NCI-H1930 (cell line): ENCODE data around the gene BGN.

Experiments
- DNase-seq, 2 experiments: peaks; one replicate each; lab custom pipeline; 2025; lab: John Stamatoyannopoulos, UW

BGN gene

GRCh38 chrX:153460826-153461225, 34.0 kb upstream of the BGN start:
- DNase-seq, result no peak

DNA sequence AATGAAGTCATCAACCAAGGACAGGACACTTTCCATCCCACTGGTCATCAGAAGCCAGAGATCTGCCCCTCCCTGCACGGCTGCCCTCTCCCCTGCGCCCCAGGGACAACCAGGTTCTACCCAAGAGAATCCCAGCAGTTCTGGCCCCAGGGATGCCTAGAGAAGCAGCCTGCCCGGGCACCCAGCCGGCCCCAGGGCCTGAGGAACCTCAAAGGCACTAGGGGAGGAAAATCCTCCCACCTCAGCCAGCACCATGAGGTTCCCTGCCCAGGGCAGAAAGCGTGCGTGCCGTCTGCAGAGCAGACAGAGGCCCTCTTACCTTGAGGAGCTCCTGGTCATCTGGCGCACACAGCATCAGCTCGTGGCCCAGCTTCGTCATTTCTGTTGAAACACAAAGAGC, 32.5 kb upstream of the BGN start:
- DNase-seq, result no peak

DNA sequence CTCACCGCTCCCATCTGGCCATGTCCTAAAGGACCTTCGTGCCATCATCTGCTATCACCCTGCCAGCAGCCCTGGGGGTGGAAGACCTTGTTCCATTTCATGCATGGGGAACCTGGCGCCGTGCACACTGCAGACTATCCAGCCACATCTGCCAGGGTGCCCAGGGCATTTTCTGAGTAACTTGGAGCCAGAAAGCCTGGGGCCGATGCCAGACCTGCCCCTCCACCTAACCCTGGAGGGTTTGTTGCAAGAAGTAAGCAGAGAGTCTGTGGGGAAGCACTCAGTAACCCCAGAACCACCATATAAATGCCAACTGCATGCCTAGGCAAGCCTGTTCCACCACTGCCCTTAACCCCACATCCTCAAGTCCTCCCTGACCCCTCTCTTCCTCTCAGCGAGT, 31.7 kb upstream of the BGN start:
- no peak for DNase-seq

GRCh38 chrX:153463556-153463955, 31.2 kb upstream of the BGN start:
- no peak for DNase-seq

- no peak for DNase-seq
Measured at GRCh38 chrX:153464116-153464515, 30.7 kb upstream of the BGN start.

DNA sequence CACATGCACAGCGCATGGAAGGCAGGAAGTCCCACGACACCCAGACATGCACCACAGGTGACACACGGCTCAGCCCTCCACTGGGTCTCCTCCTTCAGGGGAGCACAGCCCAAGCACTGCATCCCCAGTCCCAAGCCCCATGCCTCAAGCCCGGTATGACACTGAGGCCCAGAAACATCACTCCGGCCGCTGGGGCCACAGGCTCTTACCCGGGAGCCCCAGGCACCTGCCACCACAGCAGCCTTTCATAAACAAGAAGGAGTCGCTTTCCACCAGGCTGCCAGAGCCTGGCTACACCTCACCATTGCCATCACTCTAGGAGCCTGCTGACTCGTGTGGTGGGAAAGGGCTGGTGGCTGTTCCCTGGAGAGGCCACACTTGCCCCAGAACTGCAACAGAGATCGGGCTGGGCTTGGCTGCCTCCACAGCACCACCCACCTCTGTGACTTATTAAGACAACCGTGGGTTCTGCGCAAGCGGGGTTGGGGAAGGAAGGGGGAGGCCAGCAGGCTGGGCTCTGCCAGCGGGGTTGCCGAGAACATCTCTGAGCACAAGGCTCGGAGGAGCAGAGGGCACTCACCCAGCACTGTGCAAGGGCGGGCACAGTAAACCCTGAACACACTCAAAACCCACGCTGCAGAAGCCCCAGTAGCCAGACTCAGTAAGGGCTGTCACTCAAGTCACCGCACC, 28.9 kb upstream of the BGN start:
- no peak for DNase-seq

GRCh38 chrX:153468008-153468580, 26.7 kb upstream of the BGN start:
- DNase-seq, result no peak

- DNase-seq, result no peak
Measured at GRCh38 chrX:153469811-153470410, 24.9 kb upstream of the BGN start.

DNA sequence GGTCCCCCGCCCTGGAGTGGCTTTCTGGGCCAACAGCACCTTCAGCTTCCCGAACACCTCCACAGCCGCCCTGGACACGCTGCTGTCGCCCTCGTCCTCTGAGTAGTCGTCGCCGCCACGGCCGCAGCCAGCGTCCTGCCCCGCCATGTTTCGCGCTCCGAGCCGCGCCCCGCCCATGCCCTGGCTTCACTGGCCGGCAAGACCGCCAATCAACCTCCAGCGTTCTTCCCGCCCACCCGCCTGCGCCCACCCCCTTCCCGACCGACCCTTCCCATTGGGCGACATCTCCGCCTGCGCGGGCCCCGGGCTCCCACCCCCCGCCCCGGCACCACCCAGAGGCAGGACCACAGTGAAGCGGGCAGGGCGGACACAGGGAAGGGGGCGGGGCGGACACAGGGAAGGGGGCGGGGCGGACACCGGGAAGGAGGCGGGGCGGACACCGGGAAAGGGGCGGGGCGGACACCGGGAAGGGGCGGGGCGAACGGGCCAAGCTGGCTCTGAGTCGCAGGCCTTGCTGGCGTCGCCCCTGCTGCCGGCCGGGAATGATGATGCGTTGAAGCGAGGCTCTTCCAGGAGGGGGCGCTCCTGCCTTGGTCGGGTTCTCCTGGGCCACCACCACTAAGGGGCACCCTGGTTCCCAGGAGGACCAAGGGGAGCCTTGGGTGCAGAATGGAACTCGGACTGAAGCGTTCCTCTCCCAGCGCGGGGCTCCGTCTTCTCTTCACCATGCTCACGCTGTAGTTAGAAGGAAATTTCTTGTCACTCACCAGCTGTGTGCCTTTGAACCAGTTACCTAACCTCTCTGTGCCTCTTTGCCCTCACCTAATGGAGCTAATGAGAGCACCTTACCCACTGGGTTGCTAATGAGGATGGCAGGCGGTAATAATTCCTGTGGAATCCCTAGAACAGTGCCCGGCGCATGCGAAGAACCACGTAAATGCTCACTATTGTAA, 24.1 kb upstream of the BGN start, which contains the start of gene HAUS7:
Gene HAUS7 (minus strand): TSS at position 166 of the 953 bp plus-strand sequence. CDS start 19 bp downstream, at position 147.
- DNase-seq, result peak; percentile 85 to 86

GRCh38 chrX:153471663-153472280, 23.0 kb upstream of the BGN start:
- DNase-seq, result no peak

GRCh38 chrX:153473126-153473525, 21.7 kb upstream of the BGN start:
- no peak for DNase-seq

DNA sequence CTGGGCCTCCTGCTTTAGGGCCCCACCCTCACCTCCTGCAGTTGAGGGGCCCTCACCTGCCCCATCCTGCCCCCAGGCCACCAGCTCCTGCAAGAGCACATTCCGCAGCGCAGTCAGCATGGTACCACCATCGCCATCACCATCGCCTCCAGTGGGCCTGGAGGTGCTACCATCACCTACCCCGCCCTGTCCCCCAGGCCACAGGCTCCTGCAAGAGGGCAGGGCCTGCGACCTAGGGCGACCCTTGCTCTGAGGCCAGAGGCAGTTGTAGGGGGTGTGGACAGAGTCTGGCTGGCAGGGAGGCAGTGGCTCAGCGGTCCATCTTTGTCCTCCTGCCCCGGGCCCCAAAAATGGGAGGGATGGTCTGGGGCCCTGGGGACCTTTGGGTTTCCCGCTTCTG, 20.5 kb upstream of the BGN start:
- no peak for DNase-seq

DNA sequence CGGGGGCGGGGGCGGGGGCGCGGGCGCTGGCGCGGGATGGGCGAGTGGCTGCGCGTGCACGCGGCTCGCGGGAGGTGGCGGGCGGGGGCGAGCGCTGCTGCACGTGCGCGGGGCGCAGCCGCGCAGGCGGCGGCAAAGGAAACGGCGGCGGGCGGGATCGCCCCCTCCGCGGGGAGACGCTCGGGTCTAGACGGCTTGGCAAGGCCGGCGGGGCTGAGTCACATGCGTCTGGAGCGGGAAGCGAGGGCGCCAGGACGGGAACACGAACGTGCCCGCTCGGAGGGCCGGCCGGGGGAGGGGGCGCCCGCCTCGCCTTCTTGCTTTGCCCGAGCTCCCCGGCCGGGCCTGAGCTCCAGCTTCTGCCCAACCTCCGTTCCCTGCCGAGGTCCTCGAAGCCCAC, 20.1 kb upstream of the BGN start:
- peak in 1 of 2 experiments; percentile 11 for DNase-seq

- DNase-seq, result no peak
Measured at GRCh38 chrX:153475271-153475670, 19.5 kb upstream of the BGN start.

DNA sequence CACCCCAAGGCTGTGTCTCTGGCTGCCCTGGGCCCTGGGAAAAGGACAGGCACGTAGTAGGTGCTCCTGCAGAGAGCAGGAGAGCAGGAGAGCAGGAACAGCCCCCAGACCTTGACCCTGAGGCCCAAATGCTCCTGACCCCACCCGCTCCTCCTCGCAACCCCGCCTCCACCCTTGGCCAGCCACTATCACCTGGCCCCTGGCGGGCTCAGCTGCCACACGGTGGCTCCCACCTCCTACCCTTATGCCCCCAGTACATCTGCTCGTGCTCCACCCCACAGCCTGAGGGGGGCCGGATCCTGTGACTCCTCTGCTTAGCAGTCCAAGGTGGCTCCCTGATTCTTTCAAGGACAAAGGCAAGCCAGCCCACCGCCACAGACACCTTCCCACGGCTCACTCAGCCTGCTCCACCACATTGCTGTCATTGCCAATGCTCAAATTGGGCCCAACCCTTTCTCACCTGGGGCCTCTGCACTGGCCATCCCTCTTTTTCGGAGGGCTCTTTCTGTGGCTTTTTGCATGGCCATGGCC, 19.0 kb upstream of the BGN start:
- DNase-seq, result no peak

- DNase-seq, result no peak
Measured at GRCh38 chrX:153476666-153477363, 18.0 kb upstream of the BGN start.

- no peak for DNase-seq
Measured at GRCh38 chrX:153477364-153477857, 17.4 kb upstream of the BGN start.

DNA sequence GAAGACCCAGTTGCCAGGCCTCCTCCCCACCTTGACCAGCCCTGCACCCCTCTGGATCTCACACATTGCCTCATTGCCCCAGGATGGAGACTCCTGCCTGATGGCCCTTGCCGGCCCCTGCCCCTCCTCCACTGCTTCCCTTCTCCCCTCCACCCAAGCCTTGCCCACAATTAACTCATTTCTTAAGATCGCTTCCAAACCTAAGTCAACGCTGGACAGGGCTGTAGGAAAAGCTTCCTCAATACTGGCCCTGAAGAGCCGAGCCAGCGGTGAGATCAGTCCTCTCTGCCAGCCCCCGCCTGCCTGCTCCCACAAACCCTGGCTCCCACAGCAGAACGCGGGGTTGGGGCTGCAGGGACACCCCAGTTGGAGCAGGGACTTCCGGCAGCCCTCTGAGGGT, 16.9 kb upstream of the BGN start:
- no peak for DNase-seq

DNA sequence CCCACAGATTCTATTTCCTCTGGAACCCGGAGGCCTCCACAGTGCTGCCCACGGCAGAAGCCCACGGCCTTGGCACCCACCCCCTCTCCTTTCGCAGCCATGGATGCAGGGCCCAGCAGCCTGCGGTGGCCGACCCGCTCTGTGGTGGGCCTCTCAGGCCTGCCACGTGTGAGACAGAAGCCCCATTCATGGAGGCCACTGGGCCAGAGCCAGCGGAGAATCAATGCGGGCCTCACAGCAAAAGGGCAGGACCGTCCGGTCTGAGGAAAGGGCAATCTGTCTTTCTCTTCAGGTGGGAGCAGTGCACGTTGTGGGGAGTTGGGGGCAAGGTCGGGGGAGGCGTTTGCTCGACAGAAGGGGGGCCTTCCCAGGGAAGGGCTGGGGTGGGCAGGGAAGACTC, 16.0 kb upstream of the BGN start:
- no peak for DNase-seq

DNA sequence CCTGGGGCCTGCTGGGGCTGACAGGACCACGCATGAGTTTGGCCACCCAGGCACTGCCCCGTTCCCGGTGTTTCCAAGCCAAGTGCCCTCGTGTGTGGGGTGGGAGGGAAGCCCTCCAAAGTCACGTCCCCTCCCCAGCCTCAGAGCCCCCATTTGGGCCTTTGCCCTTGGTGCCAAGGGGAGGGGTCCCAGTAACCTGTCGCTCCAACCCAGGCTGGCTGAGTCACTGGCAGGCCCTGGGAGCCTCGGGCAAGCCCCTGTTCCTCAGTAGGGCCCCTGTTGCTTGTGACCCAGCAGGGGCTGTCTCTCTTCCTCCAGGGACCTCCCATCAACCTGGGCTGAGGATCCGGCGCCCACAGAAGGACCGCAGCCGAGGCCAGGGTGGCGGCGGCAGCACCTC, 13.7 kb upstream of the BGN start:
- DNase-seq, result no peak
